MM.1S (cell line): Measurements from ENCODE around the gene TMEM119.

Experiments
- DNase-seq: peaks from one replicate; pipeline ENCODE4 v3.0.0-alpha.2; 2015
- H2AFZ ChIP-seq: fragments of 300-600 bp; sonication (generic); 2 replicates; pipeline ENCODE4 v1.6.0; 2016; ENCODE audit warnings: antibody characterized with exemption, low read length
- H3F3A ChIP-seq: fragments of 300-600 bp; sonication (generic); 2 replicates; pipeline ENCODE4 v1.6.1; 2016; ENCODE audit warnings: mild to moderate bottlenecking, antibody characterized with exemption, low read length, moderate library complexity, mixed read lengths; ENCODE audit not compliant: insufficient read depth
- H3K27ac ChIP-seq: fragments of 300-600 bp; sonication (generic); 2 replicates; pipeline ENCODE4 v1.5.1; 2016; ENCODE audit warnings: mild to moderate bottlenecking, low read length
- H3K27me3 ChIP-seq: fragments of 300-600 bp; sonication (generic); replicated peaks from 2 replicates; pipeline ENCODE4 v1.6.0; 2016; ENCODE audit warnings: low read length; ENCODE audit not compliant: insufficient read depth
- H3K36me3 ChIP-seq: fragments of 300-600 bp; sonication (generic); replicated peaks from 2 replicates; pipeline ENCODE4 v1.6.1; 2016; ENCODE audit warnings: mild to moderate bottlenecking, low read length, mixed read lengths; ENCODE audit not compliant: insufficient read depth
- H3K4me1 ChIP-seq: fragments of 300-600 bp; sonication (generic); 2 replicates; pipeline ENCODE4 v1.6.1; 2016; ENCODE audit warnings: low read length, mixed read lengths
- H3K4me2 ChIP-seq: fragments of 300-600 bp; sonication (generic); 2 replicates; pipeline ENCODE4 v1.6.0; 2016; ENCODE audit warnings: low read depth, low read length
- H3K4me3 ChIP-seq: fragments of 300-600 bp; sonication (generic); 2 replicates; pipeline ENCODE4 v1.5.1; 2016; ENCODE audit warnings: low read length, mixed read lengths
- H3K79me2 ChIP-seq: fragments of 300-600 bp; sonication (generic); 2 replicates; pipeline ENCODE4 v1.6.1; 2016; ENCODE audit warnings: mixed run types, low read length, mixed read lengths
- H3K9ac ChIP-seq: fragments of 300-600 bp; sonication (generic); 2 replicates; pipeline ENCODE4 v1.6.1; 2016; ENCODE audit warnings: low read length, mixed read lengths
- H3K9me2 ChIP-seq: fragments of 300-600 bp; sonication (generic); replicated peaks from 2 replicates; pipeline ENCODE4 v1.6.1; 2016; ENCODE audit warnings: mild to moderate bottlenecking, low read length, mixed read lengths; ENCODE audit not compliant: insufficient read depth
- H3K9me3 ChIP-seq: fragments of 300-600 bp; sonication (generic); replicated peaks from 2 replicates; pipeline ENCODE4 v1.6.1; 2016; ENCODE audit warnings: mild to moderate bottlenecking, low read length, mixed read lengths; ENCODE audit not compliant: insufficient read depth
- H4K20me1 ChIP-seq: fragments of 300-600 bp; sonication (generic); 2 replicates; pipeline ENCODE4 v1.6.1; 2016; ENCODE audit warnings: mild to moderate bottlenecking, low read length, moderate library complexity, mixed read lengths; ENCODE audit not compliant: insufficient read depth
- CTCF ChIP-seq: fragments of 300-600 bp; sonication (generic); IDR thresholded peaks from 2 replicates; pipeline ENCODE4 v1.5.1; 2016; ENCODE audit warnings: antibody characterized with exemption, low read length, mixed read lengths
- EZH2 ChIP-seq: fragments of 300-600 bp; sonication (generic); optimal IDR thresholded peaks from 2 replicates; pipeline ENCODE3; 2017; ENCODE audit warnings: low read depth, mild to moderate bottlenecking, antibody characterized with exemption, low read length, mixed read lengths
- EZH2phosphoT487 ChIP-seq: fragments of 300-600 bp; sonication (generic); IDR thresholded peaks from 2 replicates; pipeline ENCODE4 v1.6.1; 2018; ENCODE audit warnings: antibody characterized with exemption, low read length

TMEM119 gene

GRCh38 chr12:108605690-108606406 is 8.0 kb upstream of the TMEM119 start:
- H3K4me2 ChIP-seq: no peak overlapping the region
- no peaks in the 10 kb centered on the region for H3K4me1 ChIP-seq
- no peak for TF ChIP-seq CTCF
- TF ChIP-seq EZH2: no peak
- TF ChIP-seq EZH2phosphoT487: no peak

GRCh38 chr12:108605000-108605689 is 7.3 kb upstream of the TMEM119 start:
- no peak for DNase-seq
- TF ChIP-seq EZH2phosphoT487 (no peak), EZH2 (no peak), CTCF (no peak)

More at GRCh38 chr12:108605690-108606406, 8.0 kb upstream of the TMEM119 start:
- H2AFZ ChIP-seq: no peak overlapping the region
- no peak overlapping the region for H3K9ac ChIP-seq
- no peaks in the 10 kb centered on the region for H3K27me3 ChIP-seq
- no peaks in the 10 kb centered on the region for H3K36me3 ChIP-seq
- H3K9me3 ChIP-seq: no peaks in the 10 kb centered on the region
- H3F3A ChIP-seq: 0 out of 2 replicates have a peak, but pooled peaks cover 4% of the 10 kb centered on the region
- no peak overlapping the region for H3K27ac ChIP-seq
- no peaks in the 10 kb centered on the region for H4K20me1 ChIP-seq
- no peaks in the 10 kb centered on the region for H3K9me2 ChIP-seq
- H3K4me3 ChIP-seq: no peak overlapping the region
- DNase-seq: no peak
- H3K79me2 ChIP-seq: no peaks in the 10 kb centered on the region

GRCh38 chr12:108604208-108604941 is 6.5 kb upstream of the TMEM119 start:
- Histone ChIP-seq H3K4me3 (no peak overlapping the region), H3K36me3 (no peaks in the 10 kb centered on the region), H3K9ac (no peak overlapping the region), H3K27ac (no peak overlapping the region), H4K20me1 (no peaks in the 10 kb centered on the region), H3K4me1 (no peaks in the 10 kb centered on the region), H2AFZ (no peak overlapping the region), H3K9me3 (no peaks in the 10 kb centered on the region), H3K9me2 (no peaks in the 10 kb centered on the region), H3K4me2 (no peak overlapping the region), H3K27me3 (no peaks in the 10 kb centered on the region), H3K79me2 (no peaks in the 10 kb centered on the region), H3F3A (0 out of 2 replicates have a peak, but pooled peaks cover 4% of the 10 kb centered on the region)
- TF ChIP-seq EZH2phosphoT487 (no peak), EZH2 (no peak)
- DNase-seq: no peak

More at GRCh38 chr12:108605000-108605689, 7.3 kb upstream of the TMEM119 start:
- Histone ChIP-seq H3K9ac (no peak overlapping the region), H3K9me2 (no peaks in the 10 kb centered on the region), H3K36me3 (no peaks in the 10 kb centered on the region), H3K4me1 (no peaks in the 10 kb centered on the region), H3K9me3 (no peaks in the 10 kb centered on the region), H3K79me2 (no peaks in the 10 kb centered on the region), H3K27ac (no peak overlapping the region), H2AFZ (no peak overlapping the region), H3K27me3 (no peaks in the 10 kb centered on the region), H3F3A (0 out of 2 replicates have a peak, but pooled peaks cover 4% of the 10 kb centered on the region), H3K4me2 (no peak overlapping the region), H4K20me1 (no peaks in the 10 kb centered on the region), H3K4me3 (no peak overlapping the region)
